GM12874 (cell line): ENCODE results near the gene F8A2.
"Not testable (repeated sequence)": the region's sequence is repeated elsewhere in the genome, so short reads cannot be mapped to it uniquely, and the experiment has no call there.

Experiments used
- CTCF ChIP-seq: IDR thresholded peaks from 2 replicates; pipeline ENCODE4 v1.5.1; 2011; ENCODE audit warnings: low read depth, mild to moderate bottlenecking, control low read depth, low read length, moderate library complexity; ENCODE audit not compliant: insufficient read depth

Gene F8A2

GRCh38 chrX:155381843-155382528 lies at the start of gene F8A2:
TSS of gene F8A2 (plus strand) at chrX:155382095. CDS start at chrX:155382115, 20 bp downstream.
- not testable (repeated sequence) for TF ChIP-seq CTCF

- TF ChIP-seq CTCF: no peak
Measured at GRCh38 chrX:155333544-155334100, 48.3 kb upstream of the F8A2 start.

DNA sequence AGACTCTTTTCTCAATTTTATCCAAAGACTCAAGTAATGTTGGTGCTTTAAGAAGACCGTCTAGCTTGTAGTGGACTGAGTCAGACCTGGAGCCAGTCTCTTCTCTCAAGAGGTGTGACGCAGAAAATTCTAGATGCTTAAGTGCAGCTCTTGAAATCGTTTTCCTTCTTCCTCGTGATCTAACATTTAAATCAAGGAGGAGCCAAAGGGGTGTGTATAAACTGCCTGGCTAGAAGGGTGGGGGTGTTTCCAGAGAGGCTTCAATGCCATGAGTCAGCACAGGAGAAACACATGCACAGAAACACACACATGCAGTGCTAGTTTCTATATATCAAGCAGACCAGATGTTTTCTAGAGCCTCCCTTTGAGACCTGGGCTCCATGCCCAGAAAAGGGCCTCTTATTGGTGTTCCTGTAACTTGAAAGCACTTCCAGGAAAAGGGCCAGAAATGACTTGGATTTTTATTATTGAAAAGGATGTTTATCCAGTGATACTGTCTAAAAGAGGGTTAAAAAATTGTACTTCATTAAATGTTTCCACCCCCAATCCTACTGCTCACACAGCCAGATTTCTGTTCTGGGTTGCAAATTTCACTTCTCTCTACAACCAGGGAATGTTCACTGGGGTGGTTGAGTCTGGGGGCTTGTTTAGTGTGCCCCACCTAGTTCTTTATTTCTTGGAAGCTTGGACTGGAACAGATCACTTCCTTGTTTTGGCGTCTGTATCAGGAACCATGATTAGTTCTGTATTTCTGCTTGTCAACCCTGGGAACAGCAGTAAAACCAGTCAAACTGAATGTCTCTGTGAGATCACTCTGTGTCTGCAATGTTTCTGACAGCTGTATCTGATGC lies 47.2 kb upstream of the F8A2 start, which contains the start of gene CLIC2:
Gene CLIC2, minus strand, starts transcription at position 129 of the 851 bp plus-strand sequence. CDS start 187 bp downstream, outside the sequence.
- TF ChIP-seq CTCF: no peak

- no peak for TF ChIP-seq CTCF
Measured at GRCh38 chrX:155389634-155390033, 7.7 kb downstream of the F8A2 start.

- no peak for TF ChIP-seq CTCF
Measured at GRCh38 chrX:155406429-155406828, 24.5 kb downstream of the F8A2 start.

- no peak for TF ChIP-seq CTCF
Measured at GRCh38 chrX:155417769-155418168, 35.9 kb downstream of the F8A2 start.
